GM12878 (cell line): Measurements from ENCODE around the gene ARHGEF26.

Source experiments
- CTCF ChIP-seq, 3 experiments: IDR thresholded peaks in 2 of 3; conservative IDR thresholded peaks in 1 of 3; 2 replicates each; pipeline ENCODE4 v1.5.1; 2011; ENCODE audit warnings: low read depth in 3 of 3, low read length in 3 of 3, mild to moderate bottlenecking in 3 of 3, control low read depth in 2 of 3, moderate library complexity in 2 of 3, inconsistent platforms in 1 of 3, mixed read lengths in 1 of 3; ENCODE audit not compliant: control insufficient read depth in 2 of 3, insufficient read depth in 1 of 3; ENCODE audit errors: extremely low read depth in 1 of 3
- EP300 ChIP-seq, 2 experiments: fragments of 150-350 bp in 1 of 2; IDR thresholded peaks; 2 replicates each; pipeline ENCODE4 v1.6.1; 2011 to 2012; ENCODE audit warnings: low read depth in 2 of 2, low read length in 2 of 2, borderline replicate concordance in 1 of 2, improper control_type of control experiment in 1 of 2, inconsistent platforms in 1 of 2; ENCODE audit not compliant: control insufficient read depth in 1 of 2
- EZH2 ChIP-seq: IDR thresholded peaks from 2 replicates; pipeline ENCODE4 v1.6.1; 2012; ENCODE audit warnings: low read depth, mild to moderate bottlenecking, control low read depth, inconsistent platforms, low read length, borderline replicate concordance; ENCODE audit not compliant: control insufficient read depth
- YBX1 ChIP-seq: fragments of 450-650 bp; IDR thresholded peaks from 2 replicates; pipeline ENCODE4 v1.6.1; 2016; ENCODE audit warnings: antibody characterized with exemption

DNA sequence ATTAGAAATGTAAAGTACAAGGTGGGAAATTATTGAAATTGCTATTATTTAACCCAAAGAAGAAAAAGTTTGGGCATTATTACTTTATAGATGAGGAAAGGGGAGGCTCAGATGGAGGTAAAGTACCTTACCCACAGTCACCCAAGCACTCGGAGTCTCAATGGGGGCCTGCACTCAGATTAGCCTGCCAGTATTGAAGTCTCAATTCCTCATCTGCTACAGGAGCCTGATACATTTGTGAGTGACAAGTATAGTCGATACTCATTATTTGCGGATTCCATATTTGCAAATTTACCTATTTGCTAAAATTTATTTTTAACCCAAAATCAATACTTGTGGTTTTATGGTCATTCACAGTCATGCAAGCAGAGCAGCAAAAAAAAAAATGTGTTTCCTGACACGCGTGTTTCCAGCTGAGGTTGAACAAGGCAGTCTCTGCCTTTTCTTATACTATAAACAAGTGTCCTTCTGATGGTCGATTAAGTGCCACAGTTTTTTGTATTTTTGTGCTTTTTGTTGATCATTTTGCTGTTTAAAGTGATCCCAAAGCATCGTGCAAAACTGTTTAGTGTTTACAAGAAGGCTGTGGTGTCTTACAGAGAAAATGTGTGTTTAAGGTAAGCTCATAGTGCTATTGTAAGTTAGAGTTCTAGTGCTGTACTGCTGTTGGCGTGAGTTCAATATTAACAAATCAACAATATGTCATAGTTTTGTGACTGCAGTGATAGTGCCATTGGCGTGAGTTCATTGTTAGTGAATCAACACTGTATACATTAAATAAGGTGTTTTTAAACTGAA lies 48.0 kb downstream of the ARHGEF26 start:
- TF ChIP-seq EZH2: no peak
- TF ChIP-seq EP300 (IDR thresholded peaks at IDR 0.05; ENCODE audit: borderline replicate concordance in 1 of 2, control insufficient read depth in 1 of 2, low read depth in 2 of 2, low read length in 2 of 2): no peak
- TF ChIP-seq YBX1: no peak
- no peak for TF ChIP-seq CTCF (IDR thresholded peaks at IDR 0.05 in 2 of 3, conservative IDR thresholded peaks at IDR 0.05 in 1 of 3; ENCODE audit: control insufficient read depth in 2 of 3, extremely low read depth in 1 of 3, insufficient read depth in 1 of 3, low read depth in 3 of 3, low read length in 3 of 3)
